Parathyroid adenoma (tissue), 2 donors: Measurements from ENCODE around the gene RGL2.
"Not testable (repeated sequence)": the region's sequence is repeated elsewhere in the genome, so short reads cannot be mapped to it uniquely, and the experiment has no call there.

Experiments used
- H2AFZ ChIP-seq: fragments of 300-600 bp; sonication (generic); one replicate; pipeline ENCODE4 v1.7.0; 2017; ENCODE audit warnings: antibody characterized with exemption, mild to moderate bottlenecking
- H3K27ac ChIP-seq: fragments of 300-600 bp; sonication (generic); one replicate; pipeline ENCODE4 v1.7.0; 2017
- H3K27me3 ChIP-seq: fragments of 300-600 bp; sonication (generic); one replicate; pipeline ENCODE4 v1.7.0; 2017; ENCODE audit warnings: low read length; ENCODE audit not compliant: control insufficient read depth, insufficient read depth
- H3K36me3 ChIP-seq: fragments of 300-600 bp; sonication (generic); one replicate; pipeline ENCODE4 v1.7.0; 2017; ENCODE audit warnings: low read length; ENCODE audit not compliant: control insufficient read depth, insufficient read depth
- H3K4me1 ChIP-seq: fragments of 300-600 bp; sonication (generic); one replicate; pipeline ENCODE4 v1.7.0; 2017; ENCODE audit warnings: control low read depth
- H3K4me2 ChIP-seq: fragments of 300-600 bp; sonication (generic); one replicate; pipeline ENCODE4 v1.7.0; 2017; ENCODE audit warnings: low read length
- H3K4me3 ChIP-seq: fragments of 300-600 bp; sonication (generic); one replicate; pipeline ENCODE4 v1.7.0; 2017; ENCODE audit warnings: low read depth, low read length
- H3K79me2 ChIP-seq: fragments of 300-600 bp; sonication (generic); one replicate; pipeline ENCODE4 v1.7.0; 2017; ENCODE audit warnings: control low read depth
- H3K9ac ChIP-seq: fragments of 300-600 bp; sonication (generic); one replicate; pipeline ENCODE4 v1.7.0; 2017; ENCODE audit warnings: mild to moderate bottlenecking
- H3K9me3 ChIP-seq: fragments of 300-600 bp; sonication (generic); one replicate; pipeline ENCODE4 v1.7.0; 2017; ENCODE audit warnings: low read length; ENCODE audit not compliant: control insufficient read depth
- TF ChIP-seq, protein P1 (sequence below): fragments of 300-600 bp; sonication (generic); IDR thresholded peaks from one replicate; pipeline ENCODE4 v1.7.0; 2017; ENCODE audit warnings: antibody characterized with exemption, mild to moderate bottlenecking
- donor health status: primary hyperparathyroidism.

RGL2 gene

GRCh38 chr6:33271117-33271467 lies 27.6 kb downstream of the RGL2 start:
- H2AFZ ChIP-seq = peak overlapping the region; percentile 97
- TF ChIP-seq, protein P1, sequence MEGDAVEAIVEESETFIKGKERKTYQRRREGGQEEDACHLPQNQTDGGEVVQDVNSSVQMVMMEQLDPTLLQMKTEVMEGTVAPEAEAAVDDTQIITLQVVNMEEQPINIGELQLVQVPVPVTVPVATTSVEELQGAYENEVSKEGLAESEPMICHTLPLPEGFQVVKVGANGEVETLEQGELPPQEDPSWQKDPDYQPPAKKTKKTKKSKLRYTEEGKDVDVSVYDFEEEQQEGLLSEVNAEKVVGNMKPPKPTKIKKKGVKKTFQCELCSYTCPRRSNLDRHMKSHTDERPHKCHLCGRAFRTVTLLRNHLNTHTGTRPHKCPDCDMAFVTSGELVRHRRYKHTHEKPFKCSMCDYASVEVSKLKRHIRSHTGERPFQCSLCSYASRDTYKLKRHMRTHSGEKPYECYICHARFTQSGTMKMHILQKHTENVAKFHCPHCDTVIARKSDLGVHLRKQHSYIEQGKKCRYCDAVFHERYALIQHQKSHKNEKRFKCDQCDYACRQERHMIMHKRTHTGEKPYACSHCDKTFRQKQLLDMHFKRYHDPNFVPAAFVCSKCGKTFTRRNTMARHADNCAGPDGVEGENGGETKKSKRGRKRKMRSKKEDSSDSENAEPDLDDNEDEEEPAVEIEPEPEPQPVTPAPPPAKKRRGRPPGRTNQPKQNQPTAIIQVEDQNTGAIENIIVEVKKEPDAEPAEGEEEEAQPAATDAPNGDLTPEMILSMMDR = no peak
- peaks cover 6% of the 10 kb centered on the region for H3K4me1 ChIP-seq
- H3K4me3 ChIP-seq = peak overlapping the region; percentile 86
- no peaks in the 10 kb centered on the region for H3K9me3 ChIP-seq
- no peaks in the 10 kb centered on the region for H3K27me3 ChIP-seq
- H3K36me3 ChIP-seq = no peaks in the 10 kb centered on the region
- H3K79me2 ChIP-seq = peaks cover 8% of the 10 kb centered on the region
- peak overlapping the region; percentile 97 for H3K27ac ChIP-seq
- H3K4me2 ChIP-seq = peak overlapping the region; percentile 74
- H3K9ac ChIP-seq = peak overlapping the region; percentile 91

DNA sequence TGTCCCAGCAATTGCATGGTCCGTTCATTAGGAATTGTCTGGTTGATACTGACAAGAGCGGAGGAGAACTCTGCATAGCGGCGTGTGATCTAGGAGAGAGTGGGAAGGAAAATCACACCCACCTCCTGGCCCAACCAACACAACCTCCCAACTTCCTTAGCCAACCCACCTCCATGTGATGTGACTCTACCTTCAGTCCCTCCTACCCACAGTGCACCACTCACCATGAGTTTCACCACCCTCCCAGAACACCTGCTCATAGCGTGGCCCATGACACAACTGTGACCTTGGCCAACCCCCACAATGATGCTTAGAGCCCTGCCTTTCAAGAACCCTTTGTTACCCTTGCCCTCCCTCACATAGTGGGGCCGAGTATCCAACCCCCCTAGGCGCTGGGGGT lies 34.7 kb downstream of the RGL2 start:
- Histone ChIP-seq H3K36me3 (no peaks in the 10 kb centered on the region), H3K27me3 (no peaks in the 10 kb centered on the region), H3K4me1 (no peaks in the 10 kb centered on the region), H3K4me2 (no peak overlapping the region), H3K4me3 (no peak overlapping the region), H3K9ac (no peak overlapping the region), H2AFZ (no peak overlapping the region), H3K27ac (no peak overlapping the region), H3K79me2 (peaks cover 2% of the 10 kb centered on the region), H3K9me3 (no peaks in the 10 kb centered on the region)
- TF ChIP-seq, protein P1 = no peak

DNA sequence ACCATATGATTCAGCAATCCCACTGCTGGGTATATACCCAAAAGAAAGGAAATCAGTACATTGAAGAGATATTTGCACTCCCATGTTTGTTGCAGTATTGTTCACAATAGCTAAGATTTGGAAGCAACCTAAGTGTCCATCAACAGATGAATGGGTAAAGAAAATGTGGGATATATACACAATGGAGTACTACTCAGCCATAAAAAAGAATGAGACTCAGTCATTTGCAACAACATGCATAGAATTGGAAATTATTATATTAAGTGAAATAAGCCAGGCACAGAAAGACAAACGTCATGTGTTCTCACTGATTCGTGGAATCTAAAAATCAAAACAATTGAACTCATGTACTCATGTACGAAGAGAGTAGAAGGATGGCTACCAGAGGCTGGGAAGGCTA lies 36.3 kb downstream of the RGL2 start:
- not testable (repeated sequence) for H3K9me3 ChIP-seq, H3K4me2 ChIP-seq, H3K27ac ChIP-seq, H3K4me1 ChIP-seq, H3K27me3 ChIP-seq, H3K36me3 ChIP-seq, H3K9ac ChIP-seq, H2AFZ ChIP-seq, H3K4me3 ChIP-seq, H3K79me2 ChIP-seq

- TF ChIP-seq, protein P1 = no peak
- H3K27me3 ChIP-seq = no peaks in the 10 kb centered on the region
- no peak overlapping the region for H3K4me2 ChIP-seq
- no peaks in the 10 kb centered on the region for H3K79me2 ChIP-seq
- no peaks in the 10 kb centered on the region for H3K36me3 ChIP-seq
- H3K4me3 ChIP-seq = no peak overlapping the region
- no peaks in the 10 kb centered on the region for H3K4me1 ChIP-seq
- H3K27ac ChIP-seq = no peak overlapping the region
- H3K9ac ChIP-seq = no peak overlapping the region
- H2AFZ ChIP-seq = no peak overlapping the region
- H3K9me3 ChIP-seq = no peaks in the 10 kb centered on the region
Observed at GRCh38 chr6:33259032-33259431, 39.7 kb downstream of the RGL2 start.

DNA sequence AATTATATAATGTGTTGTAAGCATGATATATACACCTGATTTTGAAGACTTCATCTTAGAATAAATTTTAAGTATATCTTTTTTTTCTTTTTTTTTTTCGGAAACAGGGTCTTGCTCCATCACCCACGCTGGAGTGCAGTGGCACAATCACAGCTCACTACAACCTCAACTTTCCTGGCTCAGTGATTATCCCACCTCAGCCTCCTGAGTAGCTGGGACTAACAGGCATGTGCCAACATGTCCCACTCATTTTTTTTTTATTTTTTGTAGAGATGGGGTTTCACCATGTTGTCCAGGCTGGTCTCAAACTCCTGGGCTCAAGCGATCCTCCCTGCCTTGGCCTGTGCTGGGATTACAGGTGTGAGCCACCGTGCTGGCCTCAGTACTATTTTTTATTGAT lies 44.2 kb downstream of the RGL2 start:
- TF ChIP-seq, protein P1 = no peak
- peaks cover 4% of the 10 kb centered on the region for H3K4me1 ChIP-seq
- no peak overlapping the region for H2AFZ ChIP-seq
- no peaks in the 10 kb centered on the region for H3K79me2 ChIP-seq
- H3K4me3 ChIP-seq = no peak overlapping the region
- H3K4me2 ChIP-seq = no peak overlapping the region
- no peak overlapping the region for H3K27ac ChIP-seq
- no peak overlapping the region for H3K9ac ChIP-seq
- H3K36me3 ChIP-seq = no peaks in the 10 kb centered on the region
- H3K27me3 ChIP-seq = no peaks in the 10 kb centered on the region
- no peaks in the 10 kb centered on the region for H3K9me3 ChIP-seq
